VCaP (cell line): ENCODE results near the gene TRDN.

Source experiments
- H3K27ac ChIP-seq: fragments of 450-650 bp; 2 replicates; pipeline ENCODE4 v1.5.1; 2017
- CTCF ChIP-seq: fragments of 450-650 bp; conservative IDR thresholded peaks from 2 replicates; pipeline ENCODE4 v1.5.1; 2017; ENCODE audit warnings: mild to moderate bottlenecking, moderate library complexity

The TRDN gene

GRCh38 chr6:123169774-123170095 is 467.0 kb downstream of the TRDN start:
- TF ChIP-seq CTCF: no peak
- no peak overlapping the region for H3K27ac ChIP-seq

DNA sequence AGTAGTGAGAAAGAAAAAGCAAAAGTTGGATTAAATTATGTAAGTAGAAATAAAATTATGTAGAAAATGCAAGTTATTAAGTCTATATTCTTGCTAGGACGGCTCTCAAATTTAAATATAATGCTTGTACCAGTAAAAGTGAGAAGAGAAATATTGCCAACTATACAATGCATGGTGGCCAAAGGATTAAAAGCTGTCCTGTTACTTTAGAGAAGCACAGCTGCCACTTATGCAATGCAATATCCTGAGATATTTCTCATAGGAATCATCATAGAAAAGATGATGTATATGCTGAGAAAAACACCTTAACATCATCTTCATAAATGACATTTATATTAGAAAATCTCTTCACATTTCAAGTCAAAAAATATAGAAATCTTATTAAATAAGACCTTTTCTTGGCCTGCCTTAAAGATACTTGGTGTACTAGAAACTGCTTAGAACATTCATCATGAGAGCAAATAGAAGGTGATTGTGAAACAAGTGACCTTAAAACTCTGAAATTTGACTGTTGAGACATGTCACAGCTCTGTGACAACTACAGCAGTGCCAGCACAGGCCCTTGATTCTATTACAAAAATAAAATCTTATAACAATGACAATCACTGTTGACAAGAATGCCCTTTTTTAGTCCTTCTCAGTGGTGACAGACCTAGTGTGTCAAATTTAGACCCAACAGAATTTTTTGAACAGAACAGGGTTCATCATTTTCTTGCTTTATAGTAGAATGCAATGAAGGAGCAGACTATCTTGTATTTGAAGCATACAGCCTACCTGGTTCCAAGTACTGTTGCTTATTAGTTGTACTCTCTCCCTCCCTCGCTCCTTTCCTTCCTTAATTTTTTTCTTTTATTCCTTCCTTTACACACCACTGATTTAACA is 467.6 kb downstream of the TRDN start:
- no peak overlapping the region for H3K27ac ChIP-seq
- TF ChIP-seq CTCF: no peak

- TF ChIP-seq CTCF: no peak
Observed at GRCh38 chr6:123168466-123168865, 468.3 kb downstream of the TRDN start.

More at GRCh38 chr6:123168466-123168865, 468.3 kb downstream of the TRDN start:
- H3K27ac ChIP-seq: no peak overlapping the region
